CD14-positive monocyte (primary cell): ENCODE results near the gene HCAR1. TPM values are rescaled to one million over a fixed set of nuclear protein-coding genes. Genes with fewer than 3 reads are reported as not detected.
"Not testable (repeated sequence)": the region's sequence is repeated elsewhere in the genome, so short reads cannot be mapped to it uniquely, and the experiment has no call there.

Experiments
- DNase-seq, 3 donors: peaks; one replicate each; pipeline ENCODE4 v3.0.0-alpha.2; 2011 to 2022
- H2AFZ ChIP-seq: 2 replicates; pipeline ENCODE4 v1.6.0; 2012; ENCODE audit warnings: mild to moderate bottlenecking, low read depth, low read length, inconsistent platforms; ENCODE audit not compliant: insufficient read depth, poor library complexity, severe bottlenecking
- H3K27ac ChIP-seq, 2 donors: 1 replicate in 1 of 2; 2 replicates in 1 of 2; pipeline ENCODE4 v1.5.1; 2012 to 2013; ENCODE audit warnings: low read length in 2 of 2, control low read depth in 1 of 2, inconsistent platforms in 1 of 2, low read depth in 1 of 2, mild to moderate bottlenecking in 1 of 2
- H3K27me3 ChIP-seq, 2 donors: one replicate each; pipeline versions ENCODE4 v1.6.0 to v1.6.1; 2011 to 2013; ENCODE audit warnings: low read length in 2 of 2; ENCODE audit not compliant: control insufficient read depth in 2 of 2, insufficient read depth in 2 of 2
- H3K36me3 ChIP-seq, 2 donors: replicated peaks in 1 of 2; 1 replicate in 1 of 2; 2 replicates in 1 of 2; pipeline versions ENCODE4 v1.5.1 to v1.6.1; 2012 to 2013; ENCODE audit warnings: low read length in 2 of 2, control low read depth in 1 of 2, inconsistent platforms in 1 of 2, mild to moderate bottlenecking in 1 of 2; ENCODE audit not compliant: insufficient read depth in 2 of 2, control insufficient read depth in 1 of 2
- H3K4me1 ChIP-seq, 2 donors: 1 replicate in 1 of 2; 2 replicates in 1 of 2; pipeline versions ENCODE4 v1.5.1 to v1.6.1; 2012 to 2013; ENCODE audit warnings: low read length in 2 of 2, control low read depth in 1 of 2, inconsistent platforms in 1 of 2, mild to moderate bottlenecking in 1 of 2, moderate library complexity in 1 of 2; ENCODE audit not compliant: insufficient read depth in 2 of 2, control insufficient read depth in 1 of 2
- H3K4me2 ChIP-seq: replicated peaks from 2 replicates; pipeline ENCODE3; 2012; ENCODE audit warnings: low read length, moderate library complexity, mild to moderate bottlenecking; ENCODE audit not compliant: poor library complexity, severe bottlenecking; ENCODE audit errors: extremely low read depth
- H3K4me3 ChIP-seq, 3 experiments: fragments of 200-600 bp in 1 of 3; sonication (generic) in 1 of 3; replicated peaks in 1 of 3; 1 replicate in 2 of 3; 2 replicates in 1 of 3; pipeline ENCODE4 v1.5.1; 2011 to 2013; ENCODE audit warnings: low read length in 3 of 3, mild to moderate bottlenecking in 3 of 3, control low read depth in 2 of 3, low read depth in 2 of 3, inconsistent platforms in 1 of 3, moderate library complexity in 1 of 3
- H3K79me2 ChIP-seq: 2 replicates; pipeline ENCODE4 v1.6.0; 2012; ENCODE audit warnings: mild to moderate bottlenecking, control low read depth, inconsistent platforms, low read length, moderate library complexity; ENCODE audit not compliant: insufficient read depth
- H3K9ac ChIP-seq: 2 replicates; pipeline ENCODE4 v1.6.0; 2017; ENCODE audit warnings: low read length, mild to moderate bottlenecking; ENCODE audit not compliant: insufficient read depth, poor library complexity, severe bottlenecking
- H3K9me3 ChIP-seq, 2 donors: replicated peaks in 1 of 2; 1 replicate in 1 of 2; 2 replicates in 1 of 2; pipeline versions ENCODE4 v1.5.1 to v1.6.1; 2012 to 2013; ENCODE audit warnings: low read length in 2 of 2, control low read depth in 1 of 2; ENCODE audit not compliant: control insufficient read depth in 1 of 2, insufficient read depth in 1 of 2
- H4K20me1 ChIP-seq: 2 replicates; pipeline ENCODE4 v1.6.0; 2012; ENCODE audit warnings: mild to moderate bottlenecking, low read length, control low read depth, moderate library complexity; ENCODE audit not compliant: insufficient read depth
- H3K27ac Mint-ChIP-seq, 7 donors: one replicate each; pipeline ENCODE4 v1.8.0; 2020; ENCODE audit warnings: mild to moderate bottlenecking in 7 of 7, mixed read lengths in 7 of 7, moderate library complexity in 6 of 7, inconsistent platforms in 2 of 7
- H3K27me3 Mint-ChIP-seq, 3 donors: one replicate each; pipeline ENCODE4 v1.8.0; 2021 to 2022; ENCODE audit warnings: low read depth in 3 of 3, mild to moderate bottlenecking in 3 of 3, mixed read lengths in 3 of 3, moderate library complexity in 3 of 3, inconsistent platforms in 1 of 3
- H3K36me3 Mint-ChIP-seq, 2 donors: one replicate each; pipeline ENCODE4 v1.8.0; 2020; ENCODE audit warnings: mixed read lengths in 2 of 2, inconsistent platforms in 1 of 2, mild to moderate bottlenecking in 1 of 2
- H3K4me1 Mint-ChIP-seq: one replicate; pipeline ENCODE4 v1.8.0; 2020; ENCODE audit warnings: mild to moderate bottlenecking, mixed read lengths
- H3K4me3 Mint-ChIP-seq, 2 donors: one replicate each; pipeline ENCODE4 v1.8.0; 2020; ENCODE audit warnings: mild to moderate bottlenecking in 2 of 2, mixed read lengths in 2 of 2, moderate library complexity in 1 of 2
- H3K9me3 Mint-ChIP-seq, 7 donors: one replicate each; pipeline ENCODE4 v1.8.0; 2020 to 2022; ENCODE audit warnings: mixed read lengths in 7 of 7, mild to moderate bottlenecking in 6 of 7, moderate library complexity in 6 of 7, inconsistent platforms in 2 of 7
- CTCF ChIP-seq: fragments of 200-600 bp; IDR thresholded peaks from one replicate; pipeline ENCODE4 v1.8.0; 2022; ENCODE audit warnings: antibody characterized with exemption, mild to moderate bottlenecking
- WGBS: methylation state at CpG from one replicate; pipeline ENCODE4 v1.1.5; 2013; ENCODE audit warnings: missing lambda C conversion rate; ENCODE audit not compliant: insufficient coverage; 5-methylcytosine and 5-hydroxymethylcytosine counted together
- intact Hi-C, 2 donors: fragments of 100-400 bp; cut with micrococcal nuclease; formaldehyde crosslinking; loops; one replicate each; pipeline versions ENCODE4 v1.15.0 to v1.15.1; 2023
- polyA plus RNA-seq, 3 donors: library from polyadenylated mRNA; depleted of rRNA in 1 of 3; unstranded in 2 of 3; stranded (reverse) in 1 of 3; fragments of 300-500 nt in 2 of 3; fragments of >200 nt in 1 of 3; fragmentation: Illumina TruSeq in 2 of 3; gene quantifications; 1 replicate in 2 of 3; 2 replicates in 1 of 3; pipeline ENCODE4 v1.2.3, GENCODE V29; 2012 to 2021

HCAR1 gene
- polyA plus RNA-seq, 3 donors: not detected

GRCh38 chr12:122722387-122722786 lies 8.3 kb downstream of the HCAR1 start:
- Mint-ChIP-seq H3K27ac (peak overlapping the region; percentile 23 to 94 (median 87)), H3K9me3 (peaks cover 0 to 1% (median 0%) of the 10 kb centered on the region in 7 donors), H3K4me1 (peaks cover 52% of the 10 kb centered on the region), H3K36me3 (peaks cover 0 to 3% of the 10 kb centered on the region in 2 donors), H3K4me3 (peak overlapping the region in 1 of 2 donors; percentile 21), H3K27me3 (peaks cover 0 to 5% (median 3%) of the 10 kb centered on the region in 3 donors)
- H2AFZ ChIP-seq: no peak overlapping the region
- no CpG with 5 or more reads among the region's 1 CpG for WGBS
- H3K4me3 ChIP-seq: no peak overlapping the region
- no peak overlapping the region for H3K9ac ChIP-seq
- H3K36me3 ChIP-seq: no peaks in the 10 kb centered on the region
- no peaks in the 10 kb centered on the region for H3K9me3 ChIP-seq
- H3K4me2 ChIP-seq: no peak overlapping the region
- intact Hi-C loops: no loop called here
- H3K79me2 ChIP-seq: no peaks in the 10 kb centered on the region
- DNase-seq: peak; percentile 30 to 40 (median 33)
- H4K20me1 ChIP-seq: no peaks in the 10 kb centered on the region
- no peak for TF ChIP-seq CTCF
- H3K27ac ChIP-seq: peak overlapping the region; percentile 36 to 37
- H3K4me1 ChIP-seq: peaks cover 59 to 65% of the 10 kb centered on the region in 2 donors
- H3K27me3 ChIP-seq: no peaks in the 10 kb centered on the region

GRCh38 chr12:122721057-122721545 lies 9.5 kb downstream of the HCAR1 start:
- WGBS: 92% methylated on average over 2 of the region's 11 CpGs
- H3K4me3 ChIP-seq: no peak overlapping the region
- Mint-ChIP-seq H3K27ac (peak overlapping the region; percentile 59 to 96 (median 84)), H3K4me3 (no peak overlapping the region), H3K36me3 (peaks cover 0 to 3% of the 10 kb centered on the region in 2 donors), H3K4me1 (peaks cover 58% of the 10 kb centered on the region), H3K27me3 (peaks cover 0 to 5% (median 3%) of the 10 kb centered on the region in 3 donors), H3K9me3 (peaks cover 0 to 1% (median 0%) of the 10 kb centered on the region in 7 donors)
- H3K36me3 ChIP-seq: no peaks in the 10 kb centered on the region
- intact Hi-C loops: no loop called here
- H3K9me3 ChIP-seq: no peaks in the 10 kb centered on the region
- H4K20me1 ChIP-seq: no peaks in the 10 kb centered on the region
- H3K4me1 ChIP-seq: peaks cover 59 to 71% of the 10 kb centered on the region in 2 donors
- no peak for DNase-seq
- no peak overlapping the region for H2AFZ ChIP-seq
- no peak overlapping the region for H3K4me2 ChIP-seq
- peak overlapping the region in 1 of 2 donors; percentile 73 for H3K27ac ChIP-seq
- no peaks in the 10 kb centered on the region for H3K79me2 ChIP-seq
- no peak for TF ChIP-seq CTCF
- no peaks in the 10 kb centered on the region for H3K27me3 ChIP-seq
- H3K9ac ChIP-seq: no peak overlapping the region

GRCh38 chr12:122716658-122717057 lies 14.0 kb downstream of the HCAR1 start, which contains the start of gene HCAR3:
Gene HCAR3 (minus strand): TSS chr12:122716811. CDS start chr12:122716737, 74 bp downstream.
- H3K36me3 ChIP-seq, H3K27me3 ChIP-seq, H3K9me3 ChIP-seq, H3K79me2 ChIP-seq, H3K9me3 Mint-ChIP-seq, H3K36me3 Mint-ChIP-seq, intact Hi-C loops, H2AFZ ChIP-seq, H3K27me3 Mint-ChIP-seq, H4K20me1 ChIP-seq: not testable (repeated sequence)
- peak within 1 kb of the TSS; percentile 51 to 74 for H3K4me3 Mint-ChIP-seq
- Histone ChIP-seq H3K4me1 (peaks cover 52 to 59% of the 10 kb centered on the region in 2 donors), H3K4me2 (peak within 1 kb of the TSS; percentile 34), H3K4me3 (peak within 1 kb of the TSS in 2 of 3 experiments; percentile 2 to 53), H3K27ac (peak within 1 kb of the TSS; percentile 63 to 76), H3K9ac (peak within 1 kb of the TSS; percentile 46)
- H3K27ac Mint-ChIP-seq: peak within 1 kb of the TSS; percentile 74 to 89 (median 86)
- peak; percentile 91 to 97 (median 96) for DNase-seq
- 0% methylated on average over 2 of the region's 10 CpGs for WGBS
- peaks cover 51% of the 10 kb centered on the region for H3K4me1 Mint-ChIP-seq
